ENCODE results near the gene UBR4.
"Not testable (repeated sequence)": the region's sequence is repeated elsewhere in the genome, so short reads cannot be mapped to it uniquely, and the experiment has no call there.

The UBR4 gene

GRCh38 chr1:19187852-19188251, 22.2 kb downstream of the UBR4 start:
- DNase-seq, result no peak

DNA sequence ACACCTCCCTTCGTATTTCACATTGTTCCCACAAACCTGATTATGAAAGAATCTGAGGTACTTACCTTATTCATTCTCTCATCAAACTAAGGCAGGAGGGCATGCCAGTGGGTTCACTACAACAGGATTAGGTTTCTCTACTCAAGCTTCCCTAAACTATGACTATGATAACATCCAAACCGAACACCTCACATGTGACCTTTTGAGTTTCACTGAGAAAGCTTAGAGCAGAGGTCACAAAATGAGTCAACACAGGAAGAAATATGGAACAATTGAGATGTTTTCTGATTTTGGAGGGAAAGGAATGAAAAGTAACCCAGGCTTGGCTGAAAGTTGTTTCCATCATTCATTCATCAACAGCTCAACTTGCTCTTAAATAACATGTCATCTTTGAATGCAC, 24.1 kb downstream of the UBR4 start:
- DNase-seq, result no peak

- DNase-seq, result no peak
These were observed 27.8 kb downstream of the UBR4 start for GRCh38 chr1:19182223-19182622.

DNA sequence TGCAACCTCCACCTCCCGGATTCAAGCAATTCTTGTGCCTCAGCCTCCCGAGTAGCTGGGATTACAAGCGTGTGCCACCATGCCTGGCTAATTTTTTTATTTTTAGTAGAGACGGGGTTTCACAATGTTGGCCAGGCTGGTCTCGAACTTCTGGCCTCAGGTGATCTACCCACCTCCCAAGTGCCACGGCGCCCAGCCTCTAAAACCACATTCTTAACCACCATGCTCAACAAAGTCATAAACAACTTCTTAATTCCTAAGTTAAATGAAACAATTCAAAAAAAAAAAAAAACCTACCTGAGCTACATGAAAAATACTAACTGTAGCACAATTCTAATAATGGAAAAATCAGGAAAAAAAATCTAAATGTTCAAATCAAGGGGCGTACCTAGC, 29.8 kb downstream of the UBR4 start:
- not testable (repeated sequence) for DNase-seq

DNA sequence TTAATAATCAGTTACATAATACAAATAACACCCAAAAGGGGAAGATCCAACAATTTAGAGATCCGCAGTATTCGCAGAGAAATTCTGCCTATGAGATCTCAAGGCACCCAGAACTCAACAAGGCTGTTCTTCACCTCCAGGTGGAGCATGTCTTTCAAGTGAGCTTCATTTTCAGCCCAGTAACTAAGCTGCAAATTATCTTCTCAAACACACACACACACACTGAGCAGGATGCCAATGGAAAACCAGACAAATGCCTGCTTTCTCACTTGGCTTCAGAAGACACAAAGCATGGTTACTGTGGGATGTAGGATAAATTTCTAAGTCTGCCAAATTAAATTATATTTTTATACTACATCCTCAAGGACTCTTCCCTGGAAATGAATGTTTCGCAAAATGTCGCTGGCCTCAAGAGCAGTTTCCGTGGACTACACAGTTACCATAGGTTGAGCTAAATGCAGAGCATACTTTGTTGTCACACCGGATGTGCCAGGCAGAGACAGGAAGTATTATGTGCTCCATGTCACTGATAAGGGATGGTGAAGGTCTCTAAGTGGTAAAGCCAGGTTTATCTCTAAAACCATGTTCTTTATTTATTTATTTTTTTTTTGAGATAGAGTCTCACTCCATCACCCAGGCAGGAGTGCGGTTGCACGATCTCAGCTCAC, 30.3 kb downstream of the UBR4 start:
- no peak for DNase-seq

DNA sequence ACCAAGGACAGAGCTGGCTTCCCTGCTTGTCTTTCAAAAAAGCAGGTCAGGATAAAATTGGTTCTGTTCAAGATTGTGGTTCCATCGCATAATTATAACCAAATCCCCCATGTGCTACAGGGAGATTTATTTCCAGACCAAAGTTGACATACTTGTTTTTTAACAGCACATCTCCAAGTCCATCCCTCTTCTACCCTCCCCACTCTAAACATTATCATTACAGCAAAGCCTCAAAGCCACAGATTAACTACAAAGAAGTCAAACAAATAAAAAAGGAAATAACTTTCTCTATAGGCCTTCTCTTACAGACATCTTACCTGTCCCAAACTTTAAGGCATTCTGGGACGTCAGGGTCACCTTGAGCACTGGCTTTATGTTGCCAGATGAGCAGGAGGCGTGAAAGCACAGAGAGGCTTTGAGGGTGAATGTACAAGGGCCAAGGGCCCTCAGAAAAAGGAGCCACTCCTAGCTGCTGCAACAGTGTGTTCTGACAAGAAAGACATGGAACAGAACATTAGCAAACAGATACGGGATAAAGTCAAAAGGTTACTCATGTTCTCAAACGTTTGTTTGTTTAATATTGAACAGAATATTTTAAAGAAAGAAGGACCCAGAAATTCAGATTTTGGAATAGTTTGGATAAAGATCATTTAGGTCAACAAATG, 31.2 kb downstream of the UBR4 start:
- no peak for DNase-seq

- no peak for DNase-seq
These were observed 32.3 kb downstream of the UBR4 start for GRCh38 chr1:19177811-19178210.

DNA sequence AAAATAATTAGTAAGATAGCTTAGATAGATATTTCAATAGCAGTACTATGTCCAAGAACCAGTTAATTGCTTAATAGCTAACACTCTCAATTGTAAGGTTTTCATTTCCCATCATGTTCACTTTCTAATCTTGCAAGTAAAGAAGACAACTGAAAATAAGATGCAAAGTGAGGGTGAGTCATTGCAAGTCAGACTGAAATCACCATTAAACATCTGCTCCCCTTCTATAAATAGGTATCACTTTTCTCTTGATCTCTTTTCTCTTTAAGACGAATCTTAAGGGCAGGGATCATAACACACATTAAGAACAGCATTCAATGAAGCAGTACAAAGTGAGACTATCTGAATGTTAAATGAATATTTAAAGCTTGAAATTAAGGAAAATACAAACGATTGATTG, 40.4 kb downstream of the UBR4 start:
- DNase-seq, result no peak

GRCh38 chr1:19167140-19167539, 42.9 kb downstream of the UBR4 start:
- DNase-seq, result no peak

DNA sequence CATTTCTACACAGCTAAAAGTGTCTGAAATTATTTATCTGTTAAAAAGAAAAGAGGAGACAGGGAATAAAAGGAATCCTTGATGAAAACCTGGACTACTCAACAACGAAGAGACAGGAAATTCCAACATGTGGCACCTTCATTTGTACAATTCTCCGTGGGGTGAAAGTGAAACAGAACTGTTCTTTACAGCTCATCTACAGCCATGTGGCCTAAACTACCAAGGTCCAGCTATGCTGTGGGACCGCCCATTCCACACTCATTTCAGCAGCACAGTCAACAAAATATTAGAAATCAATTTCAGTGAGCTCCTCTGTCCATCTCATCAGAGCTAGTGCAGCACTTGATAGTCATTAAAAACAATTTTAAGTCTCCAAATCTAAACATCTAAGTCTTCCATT, 44.0 kb downstream of the UBR4 start:
- DNase-seq, result no peak

- no peak for DNase-seq
These were observed 44.6 kb downstream of the UBR4 start for GRCh38 chr1:19165501-19165900.

- DNase-seq, result no peak
These were observed 45.6 kb downstream of the UBR4 start for GRCh38 chr1:19164274-19165015.

DNA sequence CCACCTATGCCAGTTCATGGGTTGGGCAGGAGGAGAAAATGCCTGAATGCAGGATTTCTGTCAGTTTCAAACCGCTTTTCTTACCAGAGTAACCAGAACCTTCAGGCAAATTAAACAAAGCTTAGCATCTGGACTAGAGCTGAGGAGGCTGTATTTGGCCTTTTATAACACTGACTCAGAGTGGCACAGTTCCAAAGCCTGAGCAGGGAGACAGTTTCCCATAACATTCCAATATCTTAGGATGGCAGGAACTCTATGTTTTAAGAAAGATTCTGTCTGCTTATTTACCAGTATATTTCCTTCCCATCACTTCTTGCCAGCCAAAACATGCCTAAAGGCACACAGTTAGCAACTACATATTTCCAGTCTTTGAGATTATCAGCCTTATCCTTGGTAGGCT, 46.8 kb downstream of the UBR4 start:
- no peak for DNase-seq

- DNase-seq, result no peak
These were observed 49.2 kb downstream of the UBR4 start for GRCh38 chr1:19160831-19161230.

DNA sequence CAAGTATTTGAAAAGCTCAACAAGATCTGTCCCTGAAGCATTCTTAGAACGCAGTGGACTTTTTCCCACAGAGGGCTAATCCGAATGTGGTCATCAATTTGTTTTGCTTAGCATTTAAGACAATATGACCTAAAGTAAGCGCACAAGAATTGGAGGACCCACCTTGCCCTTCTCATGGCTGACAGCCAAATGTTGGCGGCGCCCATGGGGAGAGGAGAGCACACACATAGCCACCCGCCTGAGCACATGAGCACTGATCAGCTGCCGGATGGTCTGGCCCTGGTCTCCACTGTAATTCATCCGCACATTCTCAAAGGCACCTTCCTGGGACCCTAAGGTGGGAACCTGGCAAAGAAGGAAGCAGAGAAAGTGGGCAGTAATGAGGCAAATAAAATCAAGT, 52.4 kb downstream of the UBR4 start:
- DNase-seq, result no peak

DNA sequence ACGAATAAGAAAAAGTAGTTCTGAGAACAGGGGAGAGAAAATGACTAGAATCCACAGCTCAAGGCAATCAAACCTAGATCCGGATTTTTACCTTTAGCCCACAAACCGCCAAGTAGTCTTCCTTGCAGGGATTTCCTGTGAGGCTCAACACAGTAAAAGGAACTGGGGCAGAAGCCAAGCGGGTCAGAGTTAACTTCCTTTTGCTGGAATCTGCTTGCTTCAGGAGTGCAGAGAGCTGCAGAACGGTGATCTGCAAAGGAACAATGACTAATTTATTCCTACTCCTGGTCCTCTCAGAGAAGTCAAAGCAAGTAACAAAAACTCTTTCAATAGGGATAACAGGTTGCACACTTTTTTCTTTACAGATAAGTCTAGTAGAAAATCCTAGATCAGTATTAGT, 53.4 kb downstream of the UBR4 start:
- no peak for DNase-seq

- DNase-seq, result no peak
These were observed 55.2 kb downstream of the UBR4 start for GRCh38 chr1:19154876-19155275.

GRCh38 chr1:19153169-19153568, 56.9 kb downstream of the UBR4 start:
- no peak for DNase-seq

DNA sequence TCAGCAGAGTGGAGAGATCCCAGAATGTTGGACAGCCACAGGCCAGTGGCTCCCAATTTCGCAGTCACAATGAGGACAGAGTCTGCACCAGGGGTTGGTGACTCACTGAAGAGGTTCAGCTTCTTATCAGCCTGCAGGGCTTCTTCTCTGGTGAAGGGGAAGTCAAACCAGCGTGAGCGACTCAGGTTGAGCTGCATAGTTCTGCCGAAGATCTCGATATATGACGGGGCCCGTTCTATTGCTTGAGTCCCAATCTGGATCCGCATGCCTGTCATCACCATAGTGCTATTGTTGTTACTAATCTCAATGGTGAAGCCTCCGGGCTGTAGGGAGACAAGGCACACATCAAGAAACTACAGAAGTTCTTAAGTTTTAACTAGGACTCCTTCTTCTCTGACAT, 58.5 kb downstream of the UBR4 start:
- no peak for DNase-seq

DNA sequence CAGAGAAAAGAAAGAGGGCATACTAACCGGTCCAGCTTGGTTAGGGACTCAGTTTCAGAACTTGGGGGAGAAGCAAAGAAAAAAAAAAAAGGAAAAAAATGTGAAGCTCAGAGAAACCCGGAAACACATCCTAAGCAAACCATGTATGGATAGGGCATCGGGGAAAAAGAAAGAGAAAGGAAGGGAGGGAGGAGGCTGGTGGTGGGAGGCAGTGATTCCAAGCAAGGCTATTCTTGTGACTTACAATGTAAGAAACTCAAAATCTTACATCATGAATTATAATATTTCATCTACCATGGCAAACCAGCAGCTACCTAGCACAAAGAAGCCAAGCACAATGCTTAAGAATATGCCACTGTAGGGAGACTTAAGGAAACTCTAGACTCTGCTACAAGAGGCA, 60.3 kb downstream of the UBR4 start:
- DNase-seq, result no peak

DNA sequence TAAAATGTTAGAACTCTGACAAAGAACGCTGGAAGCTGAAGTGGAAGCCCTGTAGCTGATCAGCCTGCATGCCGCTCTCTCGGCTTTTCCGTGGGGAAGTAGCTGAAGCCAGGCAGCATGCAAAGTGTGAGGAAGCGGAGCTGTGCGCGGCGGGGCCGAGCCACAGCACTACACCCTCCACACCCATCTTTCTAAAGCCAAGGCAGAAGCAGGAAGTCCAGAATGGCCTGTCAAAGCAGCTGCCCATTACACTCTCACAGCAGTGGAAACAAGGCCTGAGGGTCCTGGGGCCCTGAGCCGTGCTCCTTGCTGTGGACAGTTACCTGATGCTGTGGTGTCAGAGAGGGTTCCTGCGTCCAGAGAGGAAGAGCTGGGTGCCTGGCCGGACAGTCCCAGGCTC, 69.6 kb downstream of the UBR4 start:
- no peak for DNase-seq

GRCh38 chr1:19139711-19140110, 70.4 kb downstream of the UBR4 start:
- DNase-seq, result no peak

DNA sequence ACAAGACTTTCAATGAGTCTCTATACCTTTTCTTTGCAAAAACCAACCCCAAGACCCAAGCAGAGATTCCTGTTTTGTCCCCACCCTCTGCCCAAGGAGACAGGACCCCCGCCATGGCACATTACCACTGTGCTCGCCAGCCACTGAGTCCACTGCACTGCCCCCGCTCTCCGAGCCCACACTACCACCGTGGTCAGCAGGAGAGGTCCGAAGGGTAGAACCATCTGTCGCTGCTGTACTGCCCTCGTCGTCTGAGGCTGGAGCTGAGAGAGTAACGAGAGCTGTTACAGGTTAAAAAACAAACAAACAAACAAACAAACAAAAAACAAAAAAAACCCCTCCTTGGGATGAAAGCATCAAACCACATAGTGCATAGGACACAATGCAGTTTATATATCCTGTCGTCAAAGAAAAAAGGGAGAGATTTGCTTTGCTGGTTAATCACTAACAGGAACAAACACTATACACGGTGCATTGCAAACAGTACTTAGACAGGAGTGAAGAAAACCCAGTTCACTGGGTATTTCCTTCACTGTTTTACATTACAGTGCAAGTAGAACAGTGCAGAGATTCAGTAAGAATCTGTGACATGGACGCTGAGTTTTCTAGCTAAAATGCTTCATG, 71.0 kb downstream of the UBR4 start:
- DNase-seq, result no peak

- DNase-seq, result no peak
These were observed 71.7 kb downstream of the UBR4 start for GRCh38 chr1:19138331-19138730.
